HG03469 (cell line): ENCODE results near the gene CKAP4.
A peak's percentile ranks its signal among the peaks of the same experiment; 100 is the strongest.
"Not testable (repeated sequence)": the region's sequence is repeated elsewhere in the genome, so short reads cannot be mapped to it uniquely, and the experiment has no call there.

Experiments
- ATAC-seq: cut with Tn5 transposase; IDR thresholded peaks from one replicate; pipeline ENCODE4 v1.9.1; 2021; ENCODE audit warnings: mild to moderate bottlenecking, moderate library complexity, moderate number of reproducible peaks; ENCODE audit not compliant: unreplicated experiment

The CKAP4 gene

GRCh38 chr12:106247674-106248311, at the start of gene CKAP4:
CKAP4 (minus strand) TSS chr12:106248020; CDS start chr12:106247851, 169 bp downstream.
- ATAC-seq, result no peak

- no peak for ATAC-seq
Observed at GRCh38 chr12:106297075-106297474, 49.3 kb upstream of the CKAP4 start.

- no peak for ATAC-seq
Observed at GRCh38 chr12:106296179-106296877, 48.5 kb upstream of the CKAP4 start.

GRCh38 chr12:106292339-106292738, 44.5 kb upstream of the CKAP4 start:
- no peak for ATAC-seq

GRCh38 chr12:106291342-106291741, 43.5 kb upstream of the CKAP4 start:
- no peak for ATAC-seq

GRCh38 chr12:106290666-106291065, 42.8 kb upstream of the CKAP4 start:
- ATAC-seq, result no peak

- no peak for ATAC-seq
Observed at GRCh38 chr12:106289196-106289681, 41.4 kb upstream of the CKAP4 start.

GRCh38 chr12:106288494-106289195, 40.8 kb upstream of the CKAP4 start:
- no peak for ATAC-seq

GRCh38 chr12:106288101-106288493, 40.3 kb upstream of the CKAP4 start:
- ATAC-seq, result no peak

- ATAC-seq, result no peak
Observed at GRCh38 chr12:106287364-106287763, 39.5 kb upstream of the CKAP4 start.

GRCh38 chr12:106286576-106287162, 38.8 kb upstream of the CKAP4 start:
- ATAC-seq, result not testable (repeated sequence)

- ATAC-seq, result no peak
Observed at GRCh38 chr12:106285982-106286381, 38.2 kb upstream of the CKAP4 start.

GRCh38 chr12:106284358-106285105, 36.7 kb upstream of the CKAP4 start:
- no peak for ATAC-seq

- ATAC-seq, result no peak
Observed at GRCh38 chr12:106282457-106283097, 34.8 kb upstream of the CKAP4 start.

- no peak for ATAC-seq
Observed at GRCh38 chr12:106281804-106282203, 34.0 kb upstream of the CKAP4 start.

GRCh38 chr12:106281056-106281782, 33.4 kb upstream of the CKAP4 start:
- no peak for ATAC-seq

GRCh38 chr12:106280106-106280505, 32.3 kb upstream of the CKAP4 start:
- no peak for ATAC-seq

- ATAC-seq, result peak; percentile 69
Observed at GRCh38 chr12:106276032-106276740, 28.4 kb upstream of the CKAP4 start.

GRCh38 chr12:106275458-106275857, 27.6 kb upstream of the CKAP4 start:
- no peak for ATAC-seq
